SK-N-SH treated with all-trans-retinoic acid at 6 μM for 48 hours (cell line): Measurements from ENCODE around the gene C9orf43.

Experiments
- RARB ChIP-seq: fragments of 250-450 bp; sonication (Bioruptor Pico); IDR thresholded peaks from 2 replicates; pipeline ENCODE4 v1.8.0; 2021; ENCODE audit warnings: mild to moderate bottlenecking, moderate library complexity
- ZNF70 ChIP-seq: fragments of 450-650 bp; formaldehyde crosslinking; IDR thresholded peaks from 2 replicates; pipeline ENCODE4 v1.5.0; 2020; ENCODE audit warnings: mild to moderate bottlenecking, moderate library complexity
- ZNF8 ChIP-seq: fragments of 450-650 bp; formaldehyde crosslinking; IDR thresholded peaks from 2 replicates; pipeline ENCODE4 v1.5.0; 2020; ENCODE audit warnings: mild to moderate bottlenecking, moderate library complexity
- TF ChIP-seq, protein P1 (sequence below): fragments of 250-450 bp; sonication (Bioruptor Pico); IDR thresholded peaks from 2 replicates; pipeline ENCODE4 v1.5.0; 2020; ENCODE audit warnings: mild to moderate bottlenecking, moderate library complexity
- TF ChIP-seq, protein P2 (sequence below): fragments of 250-450 bp; sonication (Bioruptor Pico); IDR thresholded peaks from 2 replicates; pipeline ENCODE4 v1.8.0; 2020; ENCODE audit warnings: mild to moderate bottlenecking, moderate library complexity, borderline replicate concordance

DNA sequence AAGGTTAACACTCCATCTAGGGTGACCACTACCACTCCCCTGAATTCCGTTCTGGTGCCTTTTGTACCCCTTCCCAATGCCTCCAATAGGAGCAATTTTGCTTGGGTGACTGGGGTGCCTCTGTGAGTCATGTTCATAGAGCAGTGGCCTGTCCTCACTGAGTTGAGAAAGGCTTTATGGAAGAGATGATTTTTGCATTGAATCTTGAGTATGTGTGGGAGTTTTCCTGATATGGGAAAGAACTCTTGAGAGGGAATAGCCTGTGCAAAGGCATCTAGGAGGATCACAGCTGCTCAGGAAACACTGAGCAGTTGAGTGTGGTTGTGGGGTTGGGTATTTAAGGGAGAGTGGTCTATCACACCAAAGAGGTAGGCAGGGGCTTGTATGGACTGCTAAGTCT lies 16.2 kb downstream of the C9orf43 start:
- TF ChIP-seq RARB (CRISPR knock-in tag): no peak
- TF ChIP-seq, protein P1, sequence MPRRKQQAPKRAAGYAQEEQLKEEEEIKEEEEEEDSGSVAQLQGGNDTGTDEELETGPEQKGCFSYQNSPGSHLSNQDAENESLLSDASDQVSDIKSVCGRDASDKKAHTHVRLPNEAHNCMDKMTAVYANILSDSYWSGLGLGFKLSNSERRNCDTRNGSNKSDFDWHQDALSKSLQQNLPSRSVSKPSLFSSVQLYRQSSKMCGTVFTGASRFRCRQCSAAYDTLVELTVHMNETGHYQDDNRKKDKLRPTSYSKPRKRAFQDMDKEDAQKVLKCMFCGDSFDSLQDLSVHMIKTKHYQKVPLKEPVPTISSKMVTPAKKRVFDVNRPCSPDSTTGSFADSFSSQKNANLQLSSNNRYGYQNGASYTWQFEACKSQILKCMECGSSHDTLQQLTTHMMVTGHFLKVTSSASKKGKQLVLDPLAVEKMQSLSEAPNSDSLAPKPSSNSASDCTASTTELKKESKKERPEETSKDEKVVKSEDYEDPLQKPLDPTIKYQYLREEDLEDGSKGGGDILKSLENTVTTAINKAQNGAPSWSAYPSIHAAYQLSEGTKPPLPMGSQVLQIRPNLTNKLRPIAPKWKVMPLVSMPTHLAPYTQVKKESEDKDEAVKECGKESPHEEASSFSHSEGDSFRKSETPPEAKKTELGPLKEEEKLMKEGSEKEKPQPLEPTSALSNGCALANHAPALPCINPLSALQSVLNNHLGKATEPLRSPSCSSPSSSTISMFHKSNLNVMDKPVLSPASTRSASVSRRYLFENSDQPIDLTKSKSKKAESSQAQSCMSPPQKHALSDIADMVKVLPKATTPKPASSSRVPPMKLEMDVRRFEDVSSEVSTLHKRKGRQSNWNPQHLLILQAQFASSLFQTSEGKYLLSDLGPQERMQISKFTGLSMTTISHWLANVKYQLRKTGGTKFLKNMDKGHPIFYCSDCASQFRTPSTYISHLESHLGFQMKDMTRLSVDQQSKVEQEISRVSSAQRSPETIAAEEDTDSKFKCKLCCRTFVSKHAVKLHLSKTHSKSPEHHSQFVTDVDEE: no peak
- TF ChIP-seq ZNF8 (CRISPR knock-in tag): no peak
- TF ChIP-seq ZNF70 (CRISPR knock-in tag): no peak
- TF ChIP-seq, protein P2, sequence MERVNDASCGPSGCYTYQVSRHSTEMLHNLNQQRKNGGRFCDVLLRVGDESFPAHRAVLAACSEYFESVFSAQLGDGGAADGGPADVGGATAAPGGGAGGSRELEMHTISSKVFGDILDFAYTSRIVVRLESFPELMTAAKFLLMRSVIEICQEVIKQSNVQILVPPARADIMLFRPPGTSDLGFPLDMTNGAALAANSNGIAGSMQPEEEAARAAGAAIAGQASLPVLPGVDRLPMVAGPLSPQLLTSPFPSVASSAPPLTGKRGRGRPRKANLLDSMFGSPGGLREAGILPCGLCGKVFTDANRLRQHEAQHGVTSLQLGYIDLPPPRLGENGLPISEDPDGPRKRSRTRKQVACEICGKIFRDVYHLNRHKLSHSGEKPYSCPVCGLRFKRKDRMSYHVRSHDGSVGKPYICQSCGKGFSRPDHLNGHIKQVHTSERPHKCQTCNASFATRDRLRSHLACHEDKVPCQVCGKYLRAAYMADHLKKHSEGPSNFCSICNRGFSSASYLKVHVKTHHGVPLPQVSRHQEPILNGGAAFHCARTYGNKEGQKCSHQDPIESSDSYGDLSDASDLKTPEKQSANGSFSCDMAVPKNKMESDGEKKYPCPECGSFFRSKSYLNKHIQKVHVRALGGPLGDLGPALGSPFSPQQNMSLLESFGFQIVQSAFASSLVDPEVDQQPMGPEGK (CRISPR knock-in tag): no peak
